Nephron (organoid): ENCODE results near the gene GTPBP3.

ENCODE experiments used
- H3K27ac Mint-ChIP-seq, 3 experiments: 2 replicates each; pipeline ENCODE4 v1.8.0; 2020; ENCODE audit warnings: mixed read lengths in 3 of 3, mild to moderate bottlenecking in 2 of 3, moderate library complexity in 1 of 3
- H3K27me3 Mint-ChIP-seq: 2 replicates; pipeline ENCODE4 v1.8.0; 2021; ENCODE audit warnings: low read depth, mild to moderate bottlenecking, moderate library complexity, mixed read lengths
- H3K36me3 Mint-ChIP-seq: 2 replicates; pipeline ENCODE4 v1.8.0; 2020; ENCODE audit warnings: low read depth, mixed read lengths
- H3K4me1 Mint-ChIP-seq: 2 replicates; pipeline ENCODE4 v1.8.0; 2020; ENCODE audit warnings: mixed read lengths
- H3K4me3 Mint-ChIP-seq, 3 experiments: 2 replicates each; pipeline ENCODE4 v1.8.0; 2020; ENCODE audit warnings: mild to moderate bottlenecking in 3 of 3, mixed read lengths in 3 of 3, moderate library complexity in 2 of 3
- H3K9me3 Mint-ChIP-seq: 2 replicates; pipeline ENCODE4 v1.8.0; 2020; ENCODE audit warnings: mixed read lengths
- TF ChIP-seq, protein P1 (sequence below), 3 experiments: fragments of 200-600 bp; sonication (generic); IDR thresholded peaks; one replicate each; pipeline ENCODE4 v1.5.0; 2021; ENCODE audit warnings: antibody characterized with exemption in 3 of 3; ENCODE audit not compliant: unreplicated experiment in 3 of 3

GTPBP3 gene

DNA sequence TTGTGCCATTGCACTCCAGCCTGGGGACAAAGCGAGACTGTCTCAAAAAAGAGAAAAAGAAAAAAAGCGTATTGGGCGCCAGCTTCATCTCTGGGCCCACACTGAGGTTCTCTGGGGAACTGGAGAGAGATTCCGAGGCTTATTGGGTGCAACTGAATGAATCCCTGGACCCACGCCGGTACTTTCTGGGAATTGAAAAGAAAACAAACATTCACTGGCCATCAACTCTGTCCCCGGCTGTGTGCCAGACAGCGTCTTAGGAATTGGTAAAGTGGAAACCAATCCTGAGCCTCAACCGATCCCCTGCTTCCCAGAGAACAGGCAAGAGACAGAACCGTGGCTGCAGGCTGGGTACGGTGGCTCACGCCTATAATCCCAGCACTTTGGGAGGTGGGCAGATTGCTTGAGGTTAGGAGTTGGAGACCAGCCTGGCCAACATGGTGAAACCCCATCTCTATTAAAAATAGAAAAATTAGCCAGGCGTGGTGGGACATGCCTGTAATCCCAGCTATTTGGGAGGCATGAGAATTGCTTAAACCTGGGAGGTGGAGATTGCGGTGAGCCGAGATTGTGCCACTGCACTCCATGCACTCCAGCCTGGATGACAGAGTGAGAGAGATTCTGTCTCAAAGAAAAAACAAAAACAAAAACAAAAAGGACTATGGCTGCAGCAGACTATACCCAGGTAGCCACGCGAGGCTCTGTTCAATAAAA, 11.3 kb upstream of the GTPBP3 start:
- Mint-ChIP-seq H3K4me1 (peaks cover 4% of the 10 kb centered on the region), H3K36me3 (peaks cover 17% of the 10 kb centered on the region), H3K4me3 (no peak overlapping the region), H3K27ac (no peak overlapping the region), H3K9me3 (no peaks in the 10 kb centered on the region), H3K27me3 (peaks cover 27% of the 10 kb centered on the region)
- TF ChIP-seq, protein P1, sequence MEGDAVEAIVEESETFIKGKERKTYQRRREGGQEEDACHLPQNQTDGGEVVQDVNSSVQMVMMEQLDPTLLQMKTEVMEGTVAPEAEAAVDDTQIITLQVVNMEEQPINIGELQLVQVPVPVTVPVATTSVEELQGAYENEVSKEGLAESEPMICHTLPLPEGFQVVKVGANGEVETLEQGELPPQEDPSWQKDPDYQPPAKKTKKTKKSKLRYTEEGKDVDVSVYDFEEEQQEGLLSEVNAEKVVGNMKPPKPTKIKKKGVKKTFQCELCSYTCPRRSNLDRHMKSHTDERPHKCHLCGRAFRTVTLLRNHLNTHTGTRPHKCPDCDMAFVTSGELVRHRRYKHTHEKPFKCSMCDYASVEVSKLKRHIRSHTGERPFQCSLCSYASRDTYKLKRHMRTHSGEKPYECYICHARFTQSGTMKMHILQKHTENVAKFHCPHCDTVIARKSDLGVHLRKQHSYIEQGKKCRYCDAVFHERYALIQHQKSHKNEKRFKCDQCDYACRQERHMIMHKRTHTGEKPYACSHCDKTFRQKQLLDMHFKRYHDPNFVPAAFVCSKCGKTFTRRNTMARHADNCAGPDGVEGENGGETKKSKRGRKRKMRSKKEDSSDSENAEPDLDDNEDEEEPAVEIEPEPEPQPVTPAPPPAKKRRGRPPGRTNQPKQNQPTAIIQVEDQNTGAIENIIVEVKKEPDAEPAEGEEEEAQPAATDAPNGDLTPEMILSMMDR (IDR thresholded peaks at IDR 0.05; ENCODE audit: unreplicated experiment in 3 of 3), result no peak

DNA sequence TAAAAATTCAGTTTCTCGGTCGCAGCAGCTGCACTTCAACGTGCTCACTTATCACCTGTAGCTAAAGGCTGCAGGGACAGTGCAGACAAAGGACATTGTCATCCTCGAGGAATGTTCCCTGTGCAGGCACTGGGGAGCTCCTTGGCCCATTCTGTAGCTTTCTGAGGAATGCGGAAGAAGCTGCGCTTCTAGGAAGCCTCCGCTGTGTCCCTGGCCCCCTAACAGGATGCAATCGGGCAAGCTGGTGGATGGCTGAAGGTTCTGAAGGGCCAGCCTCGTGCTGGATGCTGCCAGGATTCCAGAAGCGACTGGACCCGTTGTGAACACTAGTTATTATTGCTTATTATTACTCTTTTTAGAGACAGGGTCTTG, 10.8 kb upstream of the GTPBP3 start:
- no peak overlapping the region for H3K27ac Mint-ChIP-seq
- peaks cover 27% of the 10 kb centered on the region for H3K27me3 Mint-ChIP-seq
- TF ChIP-seq, protein P1 (IDR thresholded peaks at IDR 0.05; ENCODE audit: unreplicated experiment in 3 of 3), result no peak
- peaks cover 17% of the 10 kb centered on the region for H3K36me3 Mint-ChIP-seq
- peaks cover 4% of the 10 kb centered on the region for H3K4me1 Mint-ChIP-seq
- no peak overlapping the region for H3K4me3 Mint-ChIP-seq
- H3K9me3 Mint-ChIP-seq, result no peaks in the 10 kb centered on the region

DNA sequence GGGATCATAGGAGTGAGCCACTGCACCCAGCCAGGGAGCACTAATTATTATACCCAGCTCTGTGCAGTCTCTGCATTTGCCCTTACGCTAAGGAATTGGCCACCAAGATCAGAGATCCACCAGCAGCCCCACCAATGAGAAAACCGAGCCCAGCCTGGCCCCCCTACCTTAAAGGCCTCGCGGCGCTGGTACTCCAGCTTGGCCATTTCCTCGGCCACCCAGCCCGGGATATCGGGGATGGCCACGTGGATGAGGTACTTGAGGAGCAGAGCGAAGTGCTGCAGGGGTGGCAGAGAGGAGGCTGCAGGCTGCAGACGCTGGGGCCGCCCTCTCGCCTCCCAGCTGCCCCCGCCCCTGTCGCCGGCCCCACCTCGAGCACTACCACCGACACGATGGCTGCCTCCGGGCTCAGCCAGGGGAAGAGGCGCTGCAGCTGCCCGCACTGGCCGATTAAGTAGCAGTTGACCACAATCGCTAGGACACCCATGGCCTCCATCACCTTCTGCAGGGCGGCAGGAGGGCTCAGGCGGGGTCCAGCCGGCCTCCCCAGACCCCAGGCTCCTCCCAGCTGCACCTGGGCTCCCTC, 10.2 kb upstream of the GTPBP3 start:
- Mint-ChIP-seq H3K27ac (no peak overlapping the region), H3K4me3 (peak overlapping the region in 2 of 3 experiments; percentile 36 to 88), H3K36me3 (peaks cover 17% of the 10 kb centered on the region), H3K27me3 (peaks cover 27% of the 10 kb centered on the region), H3K4me1 (peaks cover 4% of the 10 kb centered on the region), H3K9me3 (no peaks in the 10 kb centered on the region)
- TF ChIP-seq, protein P1 (IDR thresholded peaks at IDR 0.05; ENCODE audit: unreplicated experiment in 3 of 3), result no peak

DNA sequence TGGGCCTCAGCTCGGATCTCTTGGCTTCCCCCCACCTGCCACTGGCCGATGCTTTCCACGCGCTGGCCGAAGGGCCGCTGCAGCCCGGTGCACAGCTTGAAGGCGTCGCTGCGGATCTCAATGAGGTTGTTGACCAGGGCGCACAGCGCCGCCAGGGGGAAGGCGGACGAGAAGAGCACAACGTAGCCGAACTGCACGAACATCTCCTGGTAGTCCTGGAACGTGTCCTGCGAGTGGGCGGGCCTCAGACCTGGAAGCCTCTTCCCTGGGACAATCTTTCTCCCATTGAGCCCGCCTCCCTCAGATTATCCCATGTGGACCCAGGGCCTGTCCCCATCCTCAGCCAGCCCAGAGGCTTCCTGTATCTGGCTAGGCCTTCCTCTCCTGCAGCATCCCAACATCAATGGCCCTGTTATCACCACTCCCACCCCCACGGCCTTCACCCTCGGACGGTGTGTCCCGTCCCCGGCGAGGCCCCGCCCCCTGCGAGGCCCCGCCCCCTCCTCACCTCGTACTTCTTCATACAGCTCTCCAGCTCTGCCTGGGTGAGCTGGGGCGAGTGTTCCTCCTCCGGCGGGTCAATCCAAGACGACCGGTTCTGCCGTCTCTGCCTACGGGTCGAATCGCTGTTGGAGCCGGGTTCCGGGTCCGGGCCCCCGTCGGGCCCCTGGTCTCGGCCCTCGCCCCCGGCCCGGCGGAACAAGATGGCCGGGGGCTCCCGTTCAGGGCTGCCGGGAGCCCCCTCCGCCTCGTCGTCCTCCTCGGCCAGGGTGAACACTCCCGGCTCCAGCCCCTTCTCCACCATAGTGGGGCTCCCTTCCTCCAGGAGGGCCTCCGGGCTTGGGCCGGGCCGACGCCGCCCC, 9.5 kb upstream of the GTPBP3 start:
- Mint-ChIP-seq H3K4me1 (peaks cover 4% of the 10 kb centered on the region), H3K36me3 (peaks cover 15% of the 10 kb centered on the region), H3K4me3 (peak overlapping the region; percentile 87 to 89 (median 88)), H3K27me3 (peaks cover 27% of the 10 kb centered on the region), H3K27ac (peak overlapping the region; percentile 71 to 81 (median 77)), H3K9me3 (no peaks in the 10 kb centered on the region)
- TF ChIP-seq, protein P1 (IDR thresholded peaks at IDR 0.05; ENCODE audit: unreplicated experiment in 3 of 3), result peak; percentile 44 to 58 (median 55)

DNA sequence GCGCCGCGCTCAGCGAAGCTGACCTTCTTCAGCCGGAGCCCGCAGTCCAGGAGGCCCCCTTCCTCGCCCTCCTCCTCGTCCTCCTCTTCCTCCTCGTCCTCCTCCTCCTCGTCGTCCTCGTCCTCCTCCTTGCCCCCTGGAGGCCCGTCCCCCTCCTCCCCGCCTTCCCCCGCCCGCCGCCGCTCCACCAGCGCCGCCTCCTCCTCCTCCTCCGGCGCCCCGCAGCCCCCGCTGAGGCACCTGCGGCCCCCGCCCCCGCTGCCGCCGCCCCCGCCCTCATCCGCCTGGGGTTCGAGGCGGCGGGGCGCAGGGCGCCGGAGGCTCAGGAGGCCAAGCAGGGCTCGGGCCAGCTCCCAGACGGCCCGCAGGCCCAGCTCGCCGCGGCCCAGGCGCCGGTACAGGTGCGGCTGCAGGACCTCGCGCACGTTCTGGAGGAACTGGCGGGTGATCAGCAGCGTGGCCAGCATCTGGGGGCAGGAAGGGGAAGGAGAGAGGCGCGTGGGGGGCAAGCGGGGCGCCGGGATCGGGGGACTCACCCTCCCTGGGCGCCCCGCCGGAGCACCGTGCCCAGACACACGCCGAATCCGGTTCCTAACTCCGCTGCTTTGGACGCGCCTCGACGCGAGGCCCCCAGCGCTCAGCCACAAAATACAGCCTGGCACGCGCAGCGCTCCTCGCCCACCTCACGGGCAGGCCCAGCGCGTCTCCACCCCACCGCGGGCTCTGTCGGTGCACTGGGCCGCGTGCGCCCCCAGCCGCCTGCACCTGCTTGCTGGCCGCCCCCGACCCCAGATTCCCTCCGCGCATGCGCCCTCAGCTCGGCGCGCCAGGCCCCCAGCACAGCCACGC, 8.6 kb upstream of the GTPBP3 start:
- H3K27ac Mint-ChIP-seq, result no peak overlapping the region
- H3K36me3 Mint-ChIP-seq, result peaks cover 16% of the 10 kb centered on the region
- no peaks in the 10 kb centered on the region for H3K9me3 Mint-ChIP-seq
- peaks cover 4% of the 10 kb centered on the region for H3K4me1 Mint-ChIP-seq
- peaks cover 27% of the 10 kb centered on the region for H3K27me3 Mint-ChIP-seq
- TF ChIP-seq, protein P1 (IDR thresholded peaks at IDR 0.05; ENCODE audit: unreplicated experiment in 3 of 3), result no peak
- peak overlapping the region in 1 of 3 experiments; percentile 75 for H3K4me3 Mint-ChIP-seq
